SK-N-SH treated with all-trans-retinoic acid at 6 μM for 48 hours (cell line): ENCODE results near the gene GPC6.

ENCODE experiments used
- ATAC-seq: fragments of 200-7000 bp; cut with Tn5 transposase; 3 replicates; pipeline ENCODE4 v1.9.1; 2020; ENCODE audit warnings: mild to moderate bottlenecking, moderate library complexity
- ARNTL ChIP-seq: fragments of 450-650 bp; formaldehyde crosslinking; IDR thresholded peaks from 2 replicates; pipeline ENCODE4 v1.5.0; 2020; ENCODE audit warnings: low read depth, mild to moderate bottlenecking, moderate library complexity, borderline replicate concordance
- CSDC2 ChIP-seq: fragments of 250-450 bp; sonication (Bioruptor Pico); IDR thresholded peaks from 2 replicates; pipeline ENCODE4 v1.5.0; 2020; ENCODE audit warnings: mild to moderate bottlenecking, moderate library complexity
- ESRRG ChIP-seq: fragments of 250-450 bp; sonication (Bioruptor Pico); IDR thresholded peaks from 2 replicates; pipeline ENCODE4 v1.6.1; 2021; ENCODE audit warnings: mild to moderate bottlenecking
- ISL1 ChIP-seq: fragments of 250-450 bp; sonication (Bioruptor Pico); IDR thresholded peaks from 2 replicates; pipeline ENCODE4 v2.1.2; 2022; ENCODE audit warnings: mild to moderate bottlenecking, moderate library complexity
- PATZ1 ChIP-seq: fragments of 250-450 bp; sonication (Bioruptor Pico); IDR thresholded peaks from 2 replicates; pipeline ENCODE4 v1.8.0; 2020; ENCODE audit warnings: mild to moderate bottlenecking, moderate library complexity, borderline replicate concordance
- PPARA ChIP-seq: fragments of 250-450 bp; sonication (Bioruptor Pico); IDR thresholded peaks from 2 replicates; pipeline ENCODE4 v1.5.0; 2020; ENCODE audit warnings: mild to moderate bottlenecking, borderline replicate concordance
- SNAI2 ChIP-seq: fragments of 250-450 bp; sonication (Bioruptor Pico); IDR thresholded peaks from 2 replicates; pipeline ENCODE4 v1.5.0; 2020; ENCODE audit warnings: mild to moderate bottlenecking, moderate library complexity
- TCF4 ChIP-seq: fragments of 250-450 bp; sonication (Bioruptor Pico); IDR thresholded peaks from 2 replicates; pipeline ENCODE4 v1.8.0; 2021; ENCODE audit warnings: mild to moderate bottlenecking, moderate library complexity, borderline replicate concordance
- TSHZ2 ChIP-seq: fragments of 250-450 bp; sonication (Bioruptor Pico); IDR thresholded peaks from 2 replicates; pipeline ENCODE4 v1.5.0; 2020; ENCODE audit warnings: mild to moderate bottlenecking, moderate library complexity
- ZFP3 ChIP-seq: fragments of 250-450 bp; sonication (Bioruptor Pico); IDR thresholded peaks from 2 replicates; pipeline ENCODE4 v1.5.0; 2020; ENCODE audit warnings: mild to moderate bottlenecking, moderate library complexity
- ZNF565 ChIP-seq: fragments of 450-650 bp; formaldehyde crosslinking; conservative IDR thresholded peaks from 2 replicates; pipeline ENCODE4 v1.5.0; 2020; ENCODE audit warnings: low read depth, mild to moderate bottlenecking, moderate library complexity
- ZNF70 ChIP-seq: fragments of 450-650 bp; formaldehyde crosslinking; IDR thresholded peaks from 2 replicates; pipeline ENCODE4 v1.5.0; 2020; ENCODE audit warnings: mild to moderate bottlenecking, moderate library complexity
- ZNF8 ChIP-seq: fragments of 450-650 bp; formaldehyde crosslinking; IDR thresholded peaks from 2 replicates; pipeline ENCODE4 v1.5.0; 2020; ENCODE audit warnings: mild to moderate bottlenecking, moderate library complexity
- TF ChIP-seq, protein P1 (sequence below): fragments of 250-450 bp; sonication (Bioruptor Pico); IDR thresholded peaks from 2 replicates; pipeline ENCODE4 v1.5.1; 2020; ENCODE audit warnings: low read depth, mild to moderate bottlenecking, moderate library complexity
- TF ChIP-seq, protein P2 (sequence below): fragments of 250-450 bp; sonication (Bioruptor Pico); IDR thresholded peaks from 2 replicates; pipeline ENCODE4 v1.5.1; 2021; ENCODE audit warnings: mild to moderate bottlenecking, moderate library complexity
- TF ChIP-seq, protein P3 (sequence below): fragments of 250-450 bp; sonication (Bioruptor Pico); IDR thresholded peaks from 2 replicates; pipeline ENCODE4 v1.8.0; 2021; ENCODE audit warnings: low read depth, mild to moderate bottlenecking, moderate library complexity, borderline replicate concordance

The GPC6 gene

GRCh38 chr13:94053986-94054593 lies 827.5 kb downstream of the GPC6 start:
- no peak for ATAC-seq
- TF ChIP-seq, protein P1, sequence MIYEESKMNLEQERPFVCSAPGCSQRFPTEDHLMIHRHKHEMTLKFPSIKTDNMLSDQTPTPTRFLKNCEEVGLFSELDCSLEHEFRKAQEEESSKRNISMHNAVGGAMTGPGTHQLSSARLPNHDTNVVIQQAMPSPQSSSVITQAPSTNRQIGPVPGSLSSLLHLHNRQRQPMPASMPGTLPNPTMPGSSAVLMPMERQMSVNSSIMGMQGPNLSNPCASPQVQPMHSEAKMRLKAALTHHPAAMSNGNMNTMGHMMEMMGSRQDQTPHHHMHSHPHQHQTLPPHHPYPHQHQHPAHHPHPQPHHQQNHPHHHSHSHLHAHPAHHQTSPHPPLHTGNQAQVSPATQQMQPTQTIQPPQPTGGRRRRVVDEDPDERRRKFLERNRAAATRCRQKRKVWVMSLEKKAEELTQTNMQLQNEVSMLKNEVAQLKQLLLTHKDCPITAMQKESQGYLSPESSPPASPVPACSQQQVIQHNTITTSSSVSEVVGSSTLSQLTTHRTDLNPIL (CRISPR knock-in tag), result no peak
- TF ChIP-seq ZFP3 (CRISPR knock-in tag) (no peak), PATZ1 (CRISPR knock-in tag) (no peak), TCF4 (CRISPR knock-in tag) (no peak), PPARA (no peak), ZNF565 (CRISPR knock-in tag) (no peak), ZNF8 (CRISPR knock-in tag) (no peak), SNAI2 (no peak), ESRRG (CRISPR knock-in tag) (no peak), CSDC2 (CRISPR knock-in tag) (no peak), TSHZ2 (CRISPR knock-in tag) (no peak), ARNTL (CRISPR knock-in tag) (no peak), ISL1 (CRISPR knock-in tag) (no peak)
- TF ChIP-seq, protein P2, sequence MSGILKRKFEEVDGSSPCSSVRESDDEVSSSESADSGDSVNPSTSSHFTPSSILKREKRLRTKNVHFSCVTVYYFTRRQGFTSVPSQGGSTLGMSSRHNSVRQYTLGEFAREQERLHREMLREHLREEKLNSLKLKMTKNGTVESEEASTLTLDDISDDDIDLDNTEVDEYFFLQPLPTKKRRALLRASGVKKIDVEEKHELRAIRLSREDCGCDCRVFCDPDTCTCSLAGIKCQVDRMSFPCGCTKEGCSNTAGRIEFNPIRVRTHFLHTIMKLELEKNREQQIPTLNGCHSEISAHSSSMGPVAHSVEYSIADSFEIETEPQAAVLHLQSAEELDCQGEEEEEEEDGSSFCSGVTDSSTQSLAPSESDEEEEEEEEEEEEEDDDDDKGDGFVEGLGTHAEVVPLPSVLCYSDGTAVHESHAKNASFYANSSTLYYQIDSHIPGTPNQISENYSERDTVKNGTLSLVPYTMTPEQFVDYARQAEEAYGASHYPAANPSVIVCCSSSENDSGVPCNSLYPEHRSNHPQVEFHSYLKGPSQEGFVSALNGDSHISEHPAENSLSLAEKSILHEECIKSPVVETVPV (CRISPR knock-in tag), result no peak

GRCh38 chr13:94056362-94056990 lies 829.9 kb downstream of the GPC6 start:
- peak; percentile 59 for ATAC-seq
- TF ChIP-seq, protein P1 (CRISPR knock-in tag), result peak; percentile 63
- TF ChIP-seq, protein P2 (CRISPR knock-in tag), result peak; percentile 65
- TF ChIP-seq TCF4 (CRISPR knock-in tag), result peak; percentile 91
- TF ChIP-seq, protein P3, sequence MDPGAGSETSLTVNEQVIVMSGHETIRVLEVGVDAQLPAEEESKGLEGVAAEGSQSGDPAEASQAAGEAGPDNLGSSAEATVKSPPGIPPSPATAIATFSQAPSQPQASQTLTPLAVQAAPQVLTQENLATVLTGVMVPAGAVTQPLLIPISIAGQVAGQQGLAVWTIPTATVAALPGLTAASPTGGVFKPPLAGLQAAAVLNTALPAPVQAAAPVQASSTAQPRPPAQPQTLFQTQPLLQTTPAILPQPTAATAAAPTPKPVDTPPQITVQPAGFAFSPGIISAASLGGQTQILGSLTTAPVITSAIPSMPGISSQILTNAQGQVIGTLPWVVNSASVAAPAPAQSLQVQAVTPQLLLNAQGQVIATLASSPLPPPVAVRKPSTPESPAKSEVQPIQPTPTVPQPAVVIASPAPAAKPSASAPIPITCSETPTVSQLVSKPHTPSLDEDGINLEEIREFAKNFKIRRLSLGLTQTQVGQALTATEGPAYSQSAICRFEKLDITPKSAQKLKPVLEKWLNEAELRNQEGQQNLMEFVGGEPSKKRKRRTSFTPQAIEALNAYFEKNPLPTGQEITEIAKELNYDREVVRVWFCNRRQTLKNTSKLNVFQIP (CRISPR knock-in tag), result 0 out of 2 replicates have a peak, but pooled peaks have one; percentile 10
- TF ChIP-seq ZNF565 (CRISPR knock-in tag), result no peak
- TF ChIP-seq ZNF70 (CRISPR knock-in tag), result no peak
- TF ChIP-seq ZNF8 (CRISPR knock-in tag), result no peak
- TF ChIP-seq TSHZ2 (CRISPR knock-in tag), result peak; percentile 95
- peak; percentile 90 for TF ChIP-seq ISL1 (CRISPR knock-in tag)
